Breast epithelium (tissue), 4 donors: ENCODE data around the gene KREMEN1. TPM values are rescaled to one million over a fixed set of nuclear protein-coding genes. Genes with fewer than 3 reads are reported as not detected.

Source experiments
- DNase-seq, 2 donors: peaks; one replicate each; pipeline ENCODE4 v3.0.0-alpha.2; 2019; ENCODE audit warnings: low spot score in 2 of 2
- H3K27ac ChIP-seq, 2 donors: fragments of 200-600 bp; sonication (generic) in 1 of 2; one replicate each; pipeline ENCODE4 v1.5.1; 2016 to 2019; ENCODE audit warnings: mild to moderate bottlenecking in 1 of 2
- H3K27me3 ChIP-seq, 2 donors: fragments of 200-600 bp; sonication (generic) in 1 of 2; one replicate each; pipeline versions ENCODE4 v1.5.1 to v1.6.0; 2017 to 2019; ENCODE audit warnings: control low read depth in 1 of 2, mild to moderate bottlenecking in 1 of 2
- H3K36me3 ChIP-seq: fragments of 200-600 bp; one replicate; pipeline ENCODE4 v1.5.1; 2019
- H3K4me1 ChIP-seq, 2 donors: fragments of 200-600 bp; sonication (generic); one replicate each; pipeline ENCODE4 v1.5.1; 2016 to 2019; ENCODE audit warnings: control low read depth in 1 of 2
- H3K4me3 ChIP-seq, 3 donors: fragments of 200-600 bp; sonication (generic); 1 replicate in 2 of 3; 2 replicates in 1 of 3; pipeline ENCODE4 v1.5.1; 2016 to 2019; ENCODE audit warnings: mild to moderate bottlenecking in 3 of 3, moderate library complexity in 2 of 3
- H3K9me3 ChIP-seq, 2 donors: fragments of 200-600 bp; sonication (generic) in 1 of 2; one replicate each; pipeline ENCODE4 v1.5.1; 2016 to 2019; ENCODE audit warnings: control low read depth in 1 of 2
- POLR2A ChIP-seq: fragments of 450-650 bp; IDR thresholded peaks from one replicate; pipeline ENCODE4 v1.6.1; 2016; ENCODE audit warnings: antibody characterized with exemption, mild to moderate bottlenecking, moderate library complexity
- POLR2AphosphoS5 ChIP-seq, 3 donors: sonication (generic); formaldehyde crosslinking; IDR thresholded peaks; one replicate each; pipeline ENCODE4 v1.6.1; 2017; ENCODE audit warnings: antibody characterized with exemption in 3 of 3
- intact Hi-C: fragments of 100-400 bp; cut with DNase I; formaldehyde crosslinking; loops from one replicate; pipeline ENCODE4 v1.15.1; 2023; ENCODE audit warnings: low total_unique reads
- total RNA-seq, 3 donors: library from RNA; depleted of rRNA; stranded (reverse); fragments of >200 nt; gene quantifications; one replicate each; pipeline ENCODE4 v1.1.0, GENCODE V29; 2016
- TF ChIP-seq, protein P1 (sequence below), 3 donors: fragments of 450-650 bp; IDR thresholded peaks; one replicate each; pipeline ENCODE4 v1.5.1; 2016 to 2017; ENCODE audit warnings: antibody characterized with exemption in 3 of 3, mild to moderate bottlenecking in 3 of 3, moderate library complexity in 3 of 3

KREMEN1 gene
- total RNA-seq, 3 donors from 2014 or later, result 9.5 to 13.6 (median 13.5) TPM

DNA sequence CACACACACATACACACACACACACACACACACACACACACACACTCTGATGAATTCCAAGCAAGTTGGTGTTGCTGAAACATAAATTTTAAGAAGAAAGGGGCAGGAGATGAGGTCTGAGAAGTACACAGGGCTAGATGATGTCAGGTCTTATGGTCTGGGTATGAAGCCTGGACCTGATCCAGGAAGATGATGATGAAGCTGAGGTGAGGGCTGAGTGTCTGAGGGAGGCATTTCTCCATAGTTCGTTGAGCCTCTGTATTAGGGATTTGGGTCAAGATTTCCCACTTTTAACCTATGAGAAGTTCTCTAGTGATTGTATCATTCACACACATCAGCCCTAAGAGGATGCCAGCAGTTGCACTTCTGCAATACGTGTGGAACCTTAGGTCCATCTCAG lies 32.6 kb downstream of the KREMEN1 start:
- intact Hi-C loops, result no loop called here
- no peaks in the 10 kb centered on the region for H3K9me3 ChIP-seq
- H3K27me3 ChIP-seq, result no peaks in the 10 kb centered on the region
- TF ChIP-seq POLR2AphosphoS5 (IDR thresholded peaks at IDR 0.05), result no peak
- TF ChIP-seq, protein P1, sequence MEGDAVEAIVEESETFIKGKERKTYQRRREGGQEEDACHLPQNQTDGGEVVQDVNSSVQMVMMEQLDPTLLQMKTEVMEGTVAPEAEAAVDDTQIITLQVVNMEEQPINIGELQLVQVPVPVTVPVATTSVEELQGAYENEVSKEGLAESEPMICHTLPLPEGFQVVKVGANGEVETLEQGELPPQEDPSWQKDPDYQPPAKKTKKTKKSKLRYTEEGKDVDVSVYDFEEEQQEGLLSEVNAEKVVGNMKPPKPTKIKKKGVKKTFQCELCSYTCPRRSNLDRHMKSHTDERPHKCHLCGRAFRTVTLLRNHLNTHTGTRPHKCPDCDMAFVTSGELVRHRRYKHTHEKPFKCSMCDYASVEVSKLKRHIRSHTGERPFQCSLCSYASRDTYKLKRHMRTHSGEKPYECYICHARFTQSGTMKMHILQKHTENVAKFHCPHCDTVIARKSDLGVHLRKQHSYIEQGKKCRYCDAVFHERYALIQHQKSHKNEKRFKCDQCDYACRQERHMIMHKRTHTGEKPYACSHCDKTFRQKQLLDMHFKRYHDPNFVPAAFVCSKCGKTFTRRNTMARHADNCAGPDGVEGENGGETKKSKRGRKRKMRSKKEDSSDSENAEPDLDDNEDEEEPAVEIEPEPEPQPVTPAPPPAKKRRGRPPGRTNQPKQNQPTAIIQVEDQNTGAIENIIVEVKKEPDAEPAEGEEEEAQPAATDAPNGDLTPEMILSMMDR (IDR thresholded peaks at IDR 0.05), result no peak
- TF ChIP-seq POLR2A, result no peak
- no peaks in the 10 kb centered on the region for H3K4me1 ChIP-seq
- H3K27ac ChIP-seq, result no peak overlapping the region
- no peak overlapping the region for H3K4me3 ChIP-seq
- no peak for DNase-seq
- no peaks in the 10 kb centered on the region for H3K36me3 ChIP-seq

DNA sequence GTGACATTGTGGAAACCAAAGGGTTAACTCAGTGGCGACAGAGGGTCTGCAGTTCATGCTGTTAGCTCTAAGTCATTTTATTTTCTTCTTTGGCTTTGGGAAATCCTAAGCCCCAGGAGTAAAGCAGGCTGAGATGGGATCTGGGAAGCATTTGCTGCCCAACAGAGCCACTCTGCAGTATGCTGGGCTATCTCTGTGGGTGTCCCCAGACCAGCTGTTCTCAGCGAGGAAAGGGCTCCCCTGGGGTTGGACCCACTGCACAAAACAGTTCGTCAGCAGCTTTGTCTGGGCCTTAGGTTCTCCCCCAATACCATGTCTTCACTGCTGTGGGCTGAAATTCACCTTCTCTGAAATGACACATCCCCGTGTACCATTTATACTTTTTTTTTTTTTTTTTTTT lies 34.0 kb downstream of the KREMEN1 start:
- H3K9me3 ChIP-seq, result no peaks in the 10 kb centered on the region
- H3K4me3 ChIP-seq, result no peak overlapping the region
- DNase-seq, result no peak
- no peaks in the 10 kb centered on the region for H3K4me1 ChIP-seq
- TF ChIP-seq POLR2AphosphoS5 (IDR thresholded peaks at IDR 0.05) (no peak), POLR2A (no peak)
- TF ChIP-seq, protein P1 (IDR thresholded peaks at IDR 0.05), result no peak
- intact Hi-C loops, result no loop called here
- no peak overlapping the region for H3K27ac ChIP-seq
- H3K36me3 ChIP-seq, result no peaks in the 10 kb centered on the region
- no peaks in the 10 kb centered on the region for H3K27me3 ChIP-seq

DNA sequence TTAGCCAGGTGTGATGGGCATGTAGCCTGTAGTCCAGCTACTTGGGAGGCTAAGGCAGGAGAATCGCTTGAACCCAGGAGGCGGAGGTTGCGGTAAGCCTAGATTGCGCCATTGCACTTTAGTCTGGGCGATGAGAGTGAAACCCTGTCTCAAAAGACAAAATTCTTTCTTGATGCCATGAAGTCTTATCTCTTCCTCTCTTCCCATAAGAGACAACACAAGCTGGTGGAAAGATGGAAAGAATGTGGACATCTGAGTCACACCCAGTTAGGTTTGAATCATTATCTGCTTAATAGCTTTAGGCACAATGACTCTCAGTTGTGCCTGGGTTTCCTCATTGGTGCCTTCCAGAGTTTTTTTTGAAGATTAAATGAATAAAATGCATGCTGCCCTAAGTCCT lies 35.3 kb downstream of the KREMEN1 start:
- H3K36me3 ChIP-seq, result no peaks in the 10 kb centered on the region
- TF ChIP-seq, protein P1 (IDR thresholded peaks at IDR 0.05), result no peak
- TF ChIP-seq POLR2AphosphoS5 (IDR thresholded peaks at IDR 0.05), result no peak
- TF ChIP-seq POLR2A, result no peak
- intact Hi-C loops, result no loop called here
- H3K27ac ChIP-seq, result no peak overlapping the region
- H3K4me1 ChIP-seq, result no peaks in the 10 kb centered on the region
- no peaks in the 10 kb centered on the region for H3K27me3 ChIP-seq
- DNase-seq, result no peak
- no peaks in the 10 kb centered on the region for H3K9me3 ChIP-seq
- no peak overlapping the region for H3K4me3 ChIP-seq

DNA sequence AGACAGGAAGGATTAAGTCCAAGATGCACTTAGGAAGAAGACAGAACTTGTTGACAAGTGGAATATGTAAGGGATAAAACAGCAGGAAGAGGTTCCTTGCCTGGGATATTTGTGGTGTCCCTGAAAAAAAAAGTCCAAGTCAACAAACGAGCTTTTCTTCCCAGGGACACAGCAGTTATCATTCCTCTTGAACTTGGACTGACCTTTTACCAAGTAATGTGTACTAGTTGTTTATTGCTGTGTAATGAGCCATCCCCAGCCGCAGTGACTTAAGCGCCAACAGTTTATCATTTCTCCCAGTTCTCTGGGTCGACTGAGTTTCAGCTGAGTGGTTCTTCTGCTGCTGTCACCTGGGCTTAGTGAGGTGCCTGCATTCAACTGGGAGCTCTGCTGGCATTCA lies 37.0 kb downstream of the KREMEN1 start:
- intact Hi-C loops, result no loop called here
- TF ChIP-seq POLR2A (no peak), POLR2AphosphoS5 (IDR thresholded peaks at IDR 0.05) (no peak)
- TF ChIP-seq, protein P1 (IDR thresholded peaks at IDR 0.05), result no peak

DNA sequence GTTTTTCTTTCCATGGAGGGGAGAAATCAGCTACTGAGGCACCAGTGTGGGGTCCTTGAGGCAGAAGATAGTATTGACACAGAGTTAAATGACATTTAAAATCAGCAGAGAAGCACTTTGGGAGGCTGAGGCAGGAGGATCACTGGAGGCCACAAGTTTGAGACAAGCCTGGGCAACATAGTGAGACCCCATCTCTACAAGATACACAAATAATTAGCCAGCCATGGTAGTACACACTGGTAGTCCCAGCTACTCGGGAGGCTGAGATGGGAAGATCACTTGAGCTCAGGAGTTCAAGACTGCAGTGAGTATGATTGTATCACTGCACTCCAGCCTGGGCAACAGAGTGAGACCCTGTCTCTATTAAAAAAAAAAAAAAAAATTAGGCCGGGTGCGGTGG lies 38.1 kb downstream of the KREMEN1 start:
- H3K9me3 ChIP-seq, result no peaks in the 10 kb centered on the region
- H3K4me3 ChIP-seq, result no peak overlapping the region
- no peak overlapping the region for H3K27ac ChIP-seq
- no peak for DNase-seq
- H3K36me3 ChIP-seq, result no peaks in the 10 kb centered on the region
- intact Hi-C loops, result no loop called here
- TF ChIP-seq, protein P1 (IDR thresholded peaks at IDR 0.05), result no peak
- no peak for TF ChIP-seq POLR2A
- TF ChIP-seq POLR2AphosphoS5 (IDR thresholded peaks at IDR 0.05), result no peak
- no peaks in the 10 kb centered on the region for H3K27me3 ChIP-seq
- H3K4me1 ChIP-seq, result no peaks in the 10 kb centered on the region

More for the DNA sequence above, 37.0 kb downstream of the KREMEN1 start:
- H3K27ac ChIP-seq, result no peak overlapping the region
- DNase-seq, result no peak
- H3K27me3 ChIP-seq, result no peaks in the 10 kb centered on the region
- no peaks in the 10 kb centered on the region for H3K9me3 ChIP-seq
- no peaks in the 10 kb centered on the region for H3K4me1 ChIP-seq
- no peak overlapping the region for H3K4me3 ChIP-seq
- H3K36me3 ChIP-seq, result no peaks in the 10 kb centered on the region
